ENCODE data around the gene RAB33B.
A peak's percentile ranks its signal among the peaks of the same experiment; 100 is the strongest.
"Not testable (repeated sequence)": the region's sequence is repeated elsewhere in the genome, so short reads cannot be mapped to it uniquely, and the experiment has no call there.

The RAB33B gene

DNA sequence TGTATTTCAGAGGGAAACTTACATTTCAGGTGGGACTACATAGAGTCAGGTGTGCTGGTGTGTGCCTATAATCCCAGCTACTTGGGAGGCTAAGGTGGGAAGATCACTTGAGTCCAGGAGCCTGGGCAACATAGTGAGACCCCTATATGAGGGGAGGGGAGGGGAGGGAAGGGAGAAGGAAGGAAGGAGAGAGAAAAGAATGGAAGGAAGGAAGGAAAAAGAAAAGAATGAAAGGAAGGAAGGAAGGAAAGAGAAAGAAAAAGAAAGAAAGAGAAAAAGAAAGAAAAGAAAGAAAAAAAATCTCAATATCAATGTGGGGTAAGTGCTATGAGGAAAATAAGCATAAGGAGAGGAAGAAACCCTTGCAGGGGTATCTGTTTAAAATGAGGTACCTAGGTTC is 43.6 kb upstream of the RAB33B start:
- TF ChIP-seq ZNF366 (tag by site-specific recombination; conservative IDR thresholded peaks at IDR 0.05) (peak; percentile 78), ZNF514 (tag by site-specific recombination; IDR thresholded peaks at IDR 0.05) (no peak)

GRCh38 chr4:139414671-139415210 is 39.2 kb upstream of the RAB33B start:
- H3K27ac ChIP-seq (ENCODE audit: extremely low read depth, low read depth, low read length); H3K4me3 ChIP-seq (ENCODE audit: low read depth, low read length); H3K9me3 ChIP-seq (ENCODE audit: control insufficient read depth, insufficient read depth, low read depth, low read length); H3K4me1 ChIP-seq (ENCODE audit: control insufficient read depth, insufficient read depth, low read length); POLR2A ChIA-PET; H3K36me3 ChIP-seq (ENCODE audit: control insufficient read depth in 2 of 2, insufficient read depth in 1 of 2, low read length in 2 of 2): not testable (repeated sequence)
- CTCF ChIA-PET, result interaction anchor here (0.6 to 0.7 kb wide), 2 partner anchors 141 to 206 kb away, joined by 3 read pairs; partner anchors contain the start of gene SETD7
- peak; percentile 29 for TF ChIP-seq SETDB1 (IDR thresholded peaks at IDR 0.05; ENCODE audit: insufficient read length, low read length)

More for the DNA sequence above, 43.6 kb upstream of the RAB33B start:
- H3K27ac ChIP-seq (ENCODE audit: extremely low read depth, low read depth, low read length), result no peak overlapping the region
- POLR2A ChIA-PET, result no interaction called here
- no peaks in the 10 kb centered on the region for H3K4me1 ChIP-seq (ENCODE audit: control insufficient read depth, insufficient read depth, low read length)
- H3K36me3 ChIP-seq (ENCODE audit: control insufficient read depth in 2 of 2, insufficient read depth in 1 of 2, low read length in 2 of 2), result no peaks in the 10 kb centered on the region
- CTCF ChIA-PET, result no interaction called here
- H3K9me3 ChIP-seq (ENCODE audit: control insufficient read depth, insufficient read depth, low read depth, low read length), result no peaks in the 10 kb centered on the region
- H3K4me3 ChIP-seq (ENCODE audit: low read depth, low read length), result no peak overlapping the region

- ChIA-PET CTCF (interaction anchor here (0.6 to 1.4 kb wide), 14 partner anchors 9 to 516 kb away, joined by 3 to 12 read pairs (median 4); no protein-coding TSS in a partner anchor), POLR2A (no interaction called here)
- H3K9me3 ChIP-seq (ENCODE audit: control insufficient read depth, insufficient read depth, low read depth, low read length), result no peaks in the 10 kb centered on the region
- H3K4me3 ChIP-seq (ENCODE audit: low read depth, low read length), result no peak overlapping the region
- peaks cover 0 to 2% of the 10 kb centered on the region in 2 experiments; a peak in 1 of 3 replicates for H3K36me3 ChIP-seq (ENCODE audit: control insufficient read depth in 2 of 2, insufficient read depth in 1 of 2, low read length in 2 of 2)
- H3K27ac ChIP-seq (ENCODE audit: extremely low read depth, low read depth, low read length), result no peak overlapping the region
- H3K4me1 ChIP-seq (ENCODE audit: control insufficient read depth, insufficient read depth, low read length), result no peaks in the 10 kb centered on the region
- no peak for TF ChIP-seq ZNF148 (tag by site-specific recombination; IDR thresholded peaks at IDR 0.05; ENCODE audit: borderline replicate concordance)
- TF ChIP-seq TRIM28 (IDR thresholded peaks at IDR 0.05; ENCODE audit: borderline replicate concordance, low read length), result no peak
- 0 out of 2 replicates have a peak, but pooled peaks have one; percentile 36 for TF ChIP-seq ZNF660 (tag by site-specific recombination; IDR thresholded peaks at IDR 0.05)
- no peak for TF ChIP-seq ZNF514 (tag by site-specific recombination; IDR thresholded peaks at IDR 0.05)
- no peak for TF ChIP-seq ZSCAN23 (tag by site-specific recombination; IDR thresholded peaks at IDR 0.05)
- TF ChIP-seq ZNF654 (tag by site-specific recombination; IDR thresholded peaks at IDR 0.05; ENCODE audit: low read depth), result peak; percentile 22; the same call in 1 of the 2 replicates
- TF ChIP-seq, protein P1, sequence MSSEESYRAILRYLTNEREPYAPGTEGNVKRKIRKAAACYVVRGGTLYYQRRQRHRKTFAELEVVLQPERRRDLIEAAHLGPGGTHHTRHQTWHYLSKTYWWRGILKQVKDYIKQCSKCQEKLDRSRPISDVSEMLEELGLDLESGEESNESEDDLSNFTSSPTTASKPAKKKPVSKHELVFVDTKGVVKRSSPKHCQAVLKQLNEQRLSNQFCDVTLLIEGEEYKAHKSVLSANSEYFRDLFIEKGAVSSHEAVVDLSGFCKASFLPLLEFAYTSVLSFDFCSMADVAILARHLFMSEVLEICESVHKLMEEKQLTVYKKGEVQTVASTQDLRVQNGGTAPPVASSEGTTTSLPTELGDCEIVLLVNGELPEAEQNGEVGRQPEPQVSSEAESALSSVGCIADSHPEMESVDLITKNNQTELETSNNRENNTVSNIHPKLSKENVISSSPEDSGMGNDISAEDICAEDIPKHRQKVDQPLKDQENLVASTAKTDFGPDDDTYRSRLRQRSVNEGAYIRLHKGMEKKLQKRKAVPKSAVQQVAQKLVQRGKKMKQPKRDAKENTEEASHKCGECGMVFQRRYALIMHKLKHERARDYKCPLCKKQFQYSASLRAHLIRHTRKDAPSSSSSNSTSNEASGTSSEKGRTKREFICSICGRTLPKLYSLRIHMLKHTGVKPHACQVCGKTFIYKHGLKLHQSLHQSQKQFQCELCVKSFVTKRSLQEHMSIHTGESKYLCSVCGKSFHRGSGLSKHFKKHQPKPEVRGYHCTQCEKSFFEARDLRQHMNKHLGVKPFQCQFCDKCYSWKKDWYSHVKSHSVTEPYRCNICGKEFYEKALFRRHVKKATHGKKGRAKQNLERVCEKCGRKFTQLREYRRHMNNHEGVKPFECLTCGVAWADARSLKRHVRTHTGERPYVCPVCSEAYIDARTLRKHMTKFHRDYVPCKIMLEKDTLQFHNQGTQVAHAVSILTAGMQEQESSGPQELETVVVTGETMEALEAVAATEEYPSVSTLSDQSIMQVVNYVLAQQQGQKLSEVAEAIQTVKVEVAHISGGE (tag by site-specific recombination; conservative IDR thresholded peaks at IDR 0.05; ENCODE audit: low read depth), result no peak
- TF ChIP-seq ZNF837 (tag by site-specific recombination; IDR thresholded peaks at IDR 0.05), result no peak
Observed at GRCh38 chr4:139416073-139416673, 37.7 kb upstream of the RAB33B start.

DNA sequence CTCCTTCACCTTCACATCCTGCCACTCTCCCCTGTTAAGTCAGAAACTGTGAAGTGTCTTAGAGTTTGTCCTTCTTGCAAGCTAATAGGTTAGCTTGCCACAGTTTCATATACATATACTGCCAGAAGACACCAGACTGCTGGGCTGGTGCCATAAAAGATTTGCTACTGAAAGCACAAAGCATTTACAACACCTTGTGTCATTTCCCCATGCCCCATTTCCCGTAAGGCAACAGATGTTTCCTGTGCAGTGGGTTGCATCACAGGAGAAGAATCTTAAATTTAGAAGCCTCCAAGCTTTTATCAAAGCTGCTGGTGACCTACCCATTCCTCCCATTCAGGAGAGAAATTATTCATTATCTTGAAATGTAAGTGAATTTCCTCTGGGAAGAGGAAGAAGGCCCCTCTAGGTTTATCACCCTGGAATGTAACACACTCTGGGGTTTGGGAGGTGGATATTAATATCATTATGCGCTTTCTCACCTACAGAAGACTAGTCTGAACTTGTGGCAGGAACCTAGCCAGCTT is 34.5 kb upstream of the RAB33B start:
- no peak overlapping the region for H3K27ac ChIP-seq (ENCODE audit: extremely low read depth, low read depth, low read length)
- no peaks in the 10 kb centered on the region for H3K9me3 ChIP-seq (ENCODE audit: control insufficient read depth, insufficient read depth, low read depth, low read length)
- ChIA-PET CTCF (no interaction called here), POLR2A (no interaction called here)
- H3K36me3 ChIP-seq (ENCODE audit: control insufficient read depth in 2 of 2, insufficient read depth in 1 of 2, low read length in 2 of 2), result peaks cover 0 to 2% of the 10 kb centered on the region in 2 experiments; a peak in 1 of 3 replicates
- no peaks in the 10 kb centered on the region for H3K4me1 ChIP-seq (ENCODE audit: control insufficient read depth, insufficient read depth, low read length)
- no peak overlapping the region for H3K4me3 ChIP-seq (ENCODE audit: low read depth, low read length)
- TF ChIP-seq ZSCAN16 (tag by site-specific recombination; IDR thresholded peaks at IDR 0.05), result no peak
- TF ChIP-seq ZBTB1 (tag by site-specific recombination; IDR thresholded peaks at IDR 0.05), result no peak
- TF ChIP-seq ZNF19 (tag by site-specific recombination; IDR thresholded peaks at IDR 0.05; ENCODE audit: low read depth), result no peak
- TF ChIP-seq ZFP37 (tag by site-specific recombination; IDR thresholded peaks at IDR 0.05), result no peak
- no peak for TF ChIP-seq TCF7L2 (IDR thresholded peaks at IDR 0.05; ENCODE audit: borderline replicate concordance, low read depth, low read length)
- TF ChIP-seq OSR2 (tag by site-specific recombination; IDR thresholded peaks at IDR 0.05), result no peak
- no peak for TF ChIP-seq ZNF768 (tag by site-specific recombination; IDR thresholded peaks at IDR 0.05)
- TF ChIP-seq KLF9 (tag by site-specific recombination; IDR thresholded peaks at IDR 0.05; ENCODE audit: low read depth), result no peak
- no peak for TF ChIP-seq ZNF157 (tag by site-specific recombination; IDR thresholded peaks at IDR 0.05)
